GM10248 (cell line): ENCODE results near the gene PCDHGA10.
A peak's percentile ranks its signal among the peaks of the same experiment; 100 is the strongest.
"Not testable (repeated sequence)": the region's sequence is repeated elsewhere in the genome, so short reads cannot be mapped to it uniquely, and the experiment has no call there.

Source experiments
- CTCF ChIA-PET: fragments of 300-600 bp; sonication (Branson Sonifier 250); formaldehyde crosslinking; extraction: SDS; loops from one replicate; lab custom pipeline; 2021; ENCODE audit warnings: antibody characterized with exemption; lab: Yijun Ruan, JAX
- POLR2A ChIA-PET: fragments of 350-650 bp; sonication (Branson Sonifier 250); formaldehyde crosslinking; extraction: SDS; loops from one replicate; lab custom pipeline; 2020; ENCODE audit warnings: antibody characterized with exemption; lab: Yijun Ruan, JAX
- DNase-seq: peaks from one replicate; pipeline ENCODE4 v3.0.0; 2012; ENCODE audit errors: extremely low spot score
- TF ChIP-seq, protein P1 (sequence below): IDR thresholded peaks from 2 replicates; pipeline ENCODE4 v1.5.1; 2012; ENCODE audit warnings: mild to moderate bottlenecking, low read depth; ENCODE audit errors: extremely low read depth, missing control alignments, control extremely low read depth

Gene PCDHGA10

DNA sequence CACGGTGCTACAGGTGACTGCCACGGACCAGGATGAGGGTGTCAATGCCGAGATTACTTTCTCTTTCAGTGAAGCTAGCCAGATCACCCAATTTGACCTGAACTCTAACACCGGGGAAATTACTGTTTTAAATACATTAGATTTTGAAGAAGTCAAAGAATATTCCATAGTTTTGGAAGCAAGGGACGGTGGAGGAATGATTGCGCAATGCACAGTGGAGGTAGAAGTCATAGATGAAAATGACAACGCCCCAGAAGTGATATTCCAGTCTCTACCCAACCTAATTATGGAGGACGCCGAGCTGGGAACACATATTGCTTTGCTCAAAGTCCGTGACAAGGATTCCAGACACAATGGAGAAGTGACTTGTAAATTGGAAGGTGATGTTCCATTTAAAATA is 24.1 kb upstream of the PCDHGA10 start:
- no peak for DNase-seq
- TF ChIP-seq, protein P1, sequence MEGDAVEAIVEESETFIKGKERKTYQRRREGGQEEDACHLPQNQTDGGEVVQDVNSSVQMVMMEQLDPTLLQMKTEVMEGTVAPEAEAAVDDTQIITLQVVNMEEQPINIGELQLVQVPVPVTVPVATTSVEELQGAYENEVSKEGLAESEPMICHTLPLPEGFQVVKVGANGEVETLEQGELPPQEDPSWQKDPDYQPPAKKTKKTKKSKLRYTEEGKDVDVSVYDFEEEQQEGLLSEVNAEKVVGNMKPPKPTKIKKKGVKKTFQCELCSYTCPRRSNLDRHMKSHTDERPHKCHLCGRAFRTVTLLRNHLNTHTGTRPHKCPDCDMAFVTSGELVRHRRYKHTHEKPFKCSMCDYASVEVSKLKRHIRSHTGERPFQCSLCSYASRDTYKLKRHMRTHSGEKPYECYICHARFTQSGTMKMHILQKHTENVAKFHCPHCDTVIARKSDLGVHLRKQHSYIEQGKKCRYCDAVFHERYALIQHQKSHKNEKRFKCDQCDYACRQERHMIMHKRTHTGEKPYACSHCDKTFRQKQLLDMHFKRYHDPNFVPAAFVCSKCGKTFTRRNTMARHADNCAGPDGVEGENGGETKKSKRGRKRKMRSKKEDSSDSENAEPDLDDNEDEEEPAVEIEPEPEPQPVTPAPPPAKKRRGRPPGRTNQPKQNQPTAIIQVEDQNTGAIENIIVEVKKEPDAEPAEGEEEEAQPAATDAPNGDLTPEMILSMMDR, result no peak
- ChIA-PET CTCF (interaction anchor here (1.5 kb wide), 1 partner anchor 24 kb away, joined by 4 read pairs; the partner anchor contains the start of gene PCDHGA10), POLR2A (no interaction called here)

DNA sequence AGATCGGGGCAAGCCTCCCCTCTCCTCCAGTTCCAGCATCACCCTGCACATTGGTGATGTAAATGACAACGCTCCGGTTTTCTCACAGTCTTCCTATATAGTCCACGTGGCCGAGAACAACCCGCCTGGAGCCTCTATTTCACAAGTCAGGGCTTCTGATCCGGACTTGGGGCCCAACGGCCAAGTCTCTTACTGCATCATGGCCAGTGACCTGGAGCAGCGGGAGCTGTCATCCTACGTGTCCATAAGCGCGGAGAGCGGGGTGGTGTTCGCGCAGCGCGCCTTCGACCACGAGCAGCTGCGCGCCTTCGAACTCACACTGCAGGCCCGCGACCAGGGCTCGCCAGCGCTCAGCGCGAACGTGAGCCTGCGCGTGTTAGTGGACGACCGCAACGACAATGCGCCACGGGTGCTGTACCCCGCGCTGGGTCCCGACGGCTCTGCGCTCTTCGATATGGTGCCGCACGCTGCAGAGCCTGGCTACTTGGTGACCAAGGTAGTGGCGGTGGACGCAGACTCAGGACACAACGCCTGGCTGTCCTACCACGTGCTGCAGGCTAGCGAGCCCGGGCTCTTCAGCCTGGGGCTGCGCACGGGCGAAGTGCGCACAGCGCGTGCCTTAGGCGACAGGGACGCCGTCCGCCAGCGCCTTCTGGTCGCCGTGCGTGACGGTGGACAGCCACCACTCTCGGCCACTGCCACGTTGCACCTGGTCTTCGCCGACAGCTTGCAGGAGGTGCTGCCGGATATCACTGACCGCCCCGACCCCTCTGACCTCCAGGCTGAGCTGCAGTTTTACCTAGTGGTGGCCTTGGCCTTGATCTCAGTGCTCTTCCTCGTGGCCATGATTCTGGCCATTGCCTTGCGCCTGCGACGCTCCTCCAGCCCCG is 23.4 kb upstream of the PCDHGA10 start:
- TF ChIP-seq, protein P1, result no peak
- DNase-seq, result no peak
- ChIA-PET POLR2A (no interaction called here), CTCF (interaction anchor here (0.7 to 1.1 kb wide), 2 partner anchors 10 to 61 kb away, joined by 3 read pairs; no protein-coding TSS in a partner anchor)

DNA sequence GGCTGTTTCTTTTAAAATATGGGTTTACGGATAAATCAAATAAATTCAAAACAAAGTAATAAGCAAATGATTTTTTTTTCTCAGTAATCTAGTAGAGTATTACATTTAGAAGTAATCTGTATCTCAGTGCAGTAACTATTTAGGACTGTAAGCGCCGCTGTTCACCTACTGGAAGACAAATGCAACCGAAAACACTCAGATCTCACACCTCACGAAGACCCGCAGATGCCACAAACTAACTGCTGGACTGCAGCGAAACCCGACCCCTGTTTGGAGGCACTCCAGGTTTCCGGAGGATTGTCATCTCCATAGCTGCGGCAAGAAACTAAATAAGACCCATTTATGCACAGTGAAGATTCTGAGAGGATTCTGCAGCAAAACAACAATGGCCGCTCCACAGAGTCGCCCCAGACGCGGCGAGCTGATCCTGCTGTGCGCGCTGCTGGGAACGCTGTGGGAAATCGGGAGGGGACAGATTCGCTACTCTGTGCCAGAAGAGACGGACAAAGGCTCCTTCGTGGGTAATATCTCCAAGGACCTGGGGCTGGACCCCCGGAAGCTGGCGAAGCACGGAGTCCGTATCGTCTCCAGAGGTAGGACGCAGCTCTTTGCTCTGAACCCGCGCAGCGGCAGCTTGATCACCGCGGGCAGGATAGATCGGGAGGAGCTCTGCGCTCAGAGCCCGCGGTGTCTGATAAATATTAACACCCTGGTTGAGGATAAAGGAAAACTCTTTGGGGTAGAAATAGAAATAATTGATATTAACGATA is 20.2 kb upstream of the PCDHGA10 start, which contains the start of gene PCDHGA8:
PCDHGA8 (plus strand) TSS at position 205 of the 770 bp plus-strand sequence; CDS start at position 386, 181 bp downstream.
- no peak for DNase-seq
- CTCF ChIA-PET, result interaction anchor here (0.7 to 1.6 kb wide), 4 partner anchors 73 to 574 kb away, joined by 3 to 4 read pairs (median 3); no protein-coding TSS in a partner anchor
- TF ChIP-seq, protein P1, result no peak
- POLR2A ChIA-PET, result no interaction called here

GRCh38 chr5:141393267-141393666 is 19.5 kb upstream of the PCDHGA10 start:
- POLR2A ChIA-PET, result no interaction called here
- TF ChIP-seq, protein P1, result no peak
- CTCF ChIA-PET, result interaction anchor here (0.7 to 1.2 kb wide), 3 partner anchors 165 to 575 kb away, joined by 3 read pairs; no protein-coding TSS in a partner anchor
- DNase-seq, result no peak

- CTCF ChIA-PET, result interaction anchor here (0.7 to 2.9 kb wide), 4 partner anchors 13 to 75 kb away, joined by 3 to 7 read pairs (median 6); partner anchors contain the start of genes PCDHGB6 and TAF7
- DNase-seq, POLR2A ChIA-PET: not testable (repeated sequence)
These were observed 18.2 kb upstream of the PCDHGA10 start for GRCh38 chr5:141394401-141395187.

- POLR2A ChIA-PET, result not testable (repeated sequence)
- peak; percentile 71 for DNase-seq
- TF ChIP-seq, protein P1, result peak; percentile 40
- CTCF ChIA-PET, result interaction anchor here (0.7 to 2.9 kb wide), 7 partner anchors 10 to 169 kb away, joined by 3 to 15 read pairs (median 5); partner anchors contain the start of genes PCDHGA10, PCDHGA12, PCDHGB6 and PCDHGB7
These were observed 14.8 kb upstream of the PCDHGA10 start, which contains the start of gene PCDHGB5 for GRCh38 chr5:141397756-141398551. Gene PCDHGB5 (plus strand): TSS chr5:141397947. CDS start chr5:141398128, 181 bp downstream.
